Osteocyte (in vitro differentiated cells): ENCODE results near the gene C11orf86. TPM values are rescaled to one million over a fixed set of nuclear protein-coding genes. Genes with fewer than 3 reads are reported as not detected.

Experiments
- DNase-seq: peaks from one replicate; pipeline ENCODE4 v3.0.0; 2021; ENCODE audit warnings: mixed read lengths; ENCODE audit not compliant: unreplicated experiment; ENCODE audit errors: extremely low spot score
- H3K27ac Mint-ChIP-seq: one replicate; pipeline ENCODE4 v1.8.0; 2021; ENCODE audit warnings: mild to moderate bottlenecking, mixed read lengths; ENCODE audit not compliant: unreplicated experiment
- H3K27me3 Mint-ChIP-seq: one replicate; pipeline ENCODE4 v1.8.0; 2021; ENCODE audit warnings: mixed read lengths; ENCODE audit not compliant: unreplicated experiment
- H3K36me3 Mint-ChIP-seq: one replicate; pipeline ENCODE4 v1.8.0; 2021; ENCODE audit warnings: mixed read lengths; ENCODE audit not compliant: unreplicated experiment
- H3K4me1 Mint-ChIP-seq: one replicate; pipeline ENCODE4 v1.8.0; 2021; ENCODE audit warnings: mixed read lengths; ENCODE audit not compliant: unreplicated experiment
- H3K4me3 Mint-ChIP-seq: one replicate; pipeline ENCODE4 v1.8.0; 2021; ENCODE audit warnings: mild to moderate bottlenecking, moderate library complexity, mixed read lengths; ENCODE audit not compliant: unreplicated experiment
- H3K9me3 Mint-ChIP-seq: one replicate; pipeline ENCODE4 v1.8.0; 2021; ENCODE audit warnings: mixed read lengths; ENCODE audit not compliant: unreplicated experiment
- total RNA-seq: library from RNA; stranded (reverse); gene quantifications from 2 replicates; pipeline ENCODE4 v1.2.1, GENCODE V29; 2021
- TF ChIP-seq, protein P1 (sequence below): fragments of 200-600 bp; sonication (generic); IDR thresholded peaks from 2 replicates; pipeline ENCODE4 v1.5.0; 2021; ENCODE audit warnings: antibody characterized with exemption, mild to moderate bottlenecking, moderate library complexity

Gene C11orf86
- total RNA-seq, 1 donor from 2014 or later = not detected

DNA sequence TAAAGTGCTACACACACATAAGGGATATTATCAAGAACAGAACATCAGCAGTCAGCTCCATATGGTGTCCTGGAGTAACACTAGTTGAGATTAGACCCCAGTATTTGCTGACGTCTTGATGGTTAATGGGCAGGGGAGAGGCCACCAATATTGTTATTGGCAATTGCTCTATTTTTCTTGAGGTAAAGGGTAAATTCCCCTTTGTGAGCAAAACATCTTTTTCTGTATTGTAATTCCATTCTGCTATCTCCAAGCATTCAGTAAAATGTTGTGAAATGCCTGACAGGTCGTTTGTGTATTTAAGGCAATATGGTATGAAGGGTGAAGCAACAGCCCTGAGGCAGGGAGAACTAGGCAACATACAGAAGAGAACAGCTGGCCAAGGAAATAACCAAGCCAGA is 38.8 kb upstream of the C11orf86 start:
- peak overlapping the region; percentile 92 for H3K27ac Mint-ChIP-seq
- DNase-seq = no peak
- no peaks in the 10 kb centered on the region for H3K36me3 Mint-ChIP-seq

DNA sequence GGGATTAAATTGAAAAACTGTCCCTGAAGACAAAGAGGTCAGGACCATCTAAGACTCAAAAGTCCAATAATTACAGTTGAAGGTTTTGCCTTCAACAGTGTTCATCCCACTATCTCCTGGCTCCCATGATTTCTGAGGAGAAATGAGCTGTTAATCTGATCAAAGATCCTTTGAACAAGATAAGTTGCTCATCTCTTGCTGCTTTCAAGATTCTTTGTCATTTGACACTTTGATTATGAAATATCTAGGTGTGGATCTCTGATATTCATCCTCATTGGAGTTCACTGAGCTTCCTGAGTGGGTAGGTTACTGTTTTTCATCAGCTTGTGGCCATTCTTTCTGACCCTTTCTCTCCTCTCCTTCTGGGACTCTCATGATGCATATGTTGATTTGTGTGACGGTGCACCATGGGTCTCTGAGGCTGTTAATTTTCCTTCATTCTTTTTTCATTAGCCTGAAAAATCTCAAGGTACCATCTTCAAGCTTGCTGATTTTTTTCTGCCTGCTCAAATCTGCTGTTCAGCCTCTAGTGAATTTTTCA is 37.8 kb upstream of the C11orf86 start:
- no peaks in the 10 kb centered on the region for H3K36me3 Mint-ChIP-seq
- no peak overlapping the region for H3K4me3 Mint-ChIP-seq
- peaks cover 48% of the 10 kb centered on the region for H3K4me1 Mint-ChIP-seq
- no peaks in the 10 kb centered on the region for H3K27me3 Mint-ChIP-seq
- TF ChIP-seq, protein P1, sequence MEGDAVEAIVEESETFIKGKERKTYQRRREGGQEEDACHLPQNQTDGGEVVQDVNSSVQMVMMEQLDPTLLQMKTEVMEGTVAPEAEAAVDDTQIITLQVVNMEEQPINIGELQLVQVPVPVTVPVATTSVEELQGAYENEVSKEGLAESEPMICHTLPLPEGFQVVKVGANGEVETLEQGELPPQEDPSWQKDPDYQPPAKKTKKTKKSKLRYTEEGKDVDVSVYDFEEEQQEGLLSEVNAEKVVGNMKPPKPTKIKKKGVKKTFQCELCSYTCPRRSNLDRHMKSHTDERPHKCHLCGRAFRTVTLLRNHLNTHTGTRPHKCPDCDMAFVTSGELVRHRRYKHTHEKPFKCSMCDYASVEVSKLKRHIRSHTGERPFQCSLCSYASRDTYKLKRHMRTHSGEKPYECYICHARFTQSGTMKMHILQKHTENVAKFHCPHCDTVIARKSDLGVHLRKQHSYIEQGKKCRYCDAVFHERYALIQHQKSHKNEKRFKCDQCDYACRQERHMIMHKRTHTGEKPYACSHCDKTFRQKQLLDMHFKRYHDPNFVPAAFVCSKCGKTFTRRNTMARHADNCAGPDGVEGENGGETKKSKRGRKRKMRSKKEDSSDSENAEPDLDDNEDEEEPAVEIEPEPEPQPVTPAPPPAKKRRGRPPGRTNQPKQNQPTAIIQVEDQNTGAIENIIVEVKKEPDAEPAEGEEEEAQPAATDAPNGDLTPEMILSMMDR = no peak
- no peak for DNase-seq
- peaks cover 4% of the 10 kb centered on the region for H3K9me3 Mint-ChIP-seq
- H3K27ac Mint-ChIP-seq = peak overlapping the region; percentile 48

More for the DNA sequence above, 38.8 kb upstream of the C11orf86 start:
- H3K4me3 Mint-ChIP-seq = no peak overlapping the region
- H3K4me1 Mint-ChIP-seq = peaks cover 52% of the 10 kb centered on the region
- peaks cover 4% of the 10 kb centered on the region for H3K9me3 Mint-ChIP-seq
- TF ChIP-seq, protein P1 = no peak
- no peaks in the 10 kb centered on the region for H3K27me3 Mint-ChIP-seq

DNA sequence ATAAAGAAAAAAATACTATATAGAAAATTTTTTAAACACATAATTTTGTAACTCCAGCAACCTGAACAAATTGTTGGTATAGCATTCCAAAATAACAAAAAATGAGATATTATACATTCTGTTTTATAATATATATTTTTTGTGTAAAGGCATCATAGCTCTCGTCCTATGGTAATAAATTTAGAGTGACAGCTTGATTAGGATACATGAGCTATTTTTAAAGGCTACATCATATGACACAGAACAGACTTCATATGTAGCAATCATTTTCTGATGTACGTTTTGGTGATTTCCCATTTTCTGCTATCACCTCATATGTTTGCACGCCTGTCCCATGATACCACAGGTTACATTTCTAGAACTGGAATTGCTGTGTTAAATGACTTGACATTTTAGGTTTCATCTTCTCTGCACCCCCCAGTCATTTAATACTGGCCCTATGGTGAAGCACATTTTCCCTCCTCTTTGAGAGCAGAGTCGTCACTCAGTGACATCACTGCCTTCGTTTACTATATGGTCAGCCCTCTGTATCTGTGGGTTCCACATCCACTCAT is 36.4 kb upstream of the C11orf86 start:
- H3K36me3 Mint-ChIP-seq = peaks cover 3% of the 10 kb centered on the region
- peaks cover 4% of the 10 kb centered on the region for H3K9me3 Mint-ChIP-seq
- TF ChIP-seq, protein P1 = no peak
- peaks cover 34% of the 10 kb centered on the region for H3K4me1 Mint-ChIP-seq
- DNase-seq = no peak
- H3K27ac Mint-ChIP-seq = no peak overlapping the region
- H3K4me3 Mint-ChIP-seq = no peak overlapping the region
- H3K27me3 Mint-ChIP-seq = no peaks in the 10 kb centered on the region

DNA sequence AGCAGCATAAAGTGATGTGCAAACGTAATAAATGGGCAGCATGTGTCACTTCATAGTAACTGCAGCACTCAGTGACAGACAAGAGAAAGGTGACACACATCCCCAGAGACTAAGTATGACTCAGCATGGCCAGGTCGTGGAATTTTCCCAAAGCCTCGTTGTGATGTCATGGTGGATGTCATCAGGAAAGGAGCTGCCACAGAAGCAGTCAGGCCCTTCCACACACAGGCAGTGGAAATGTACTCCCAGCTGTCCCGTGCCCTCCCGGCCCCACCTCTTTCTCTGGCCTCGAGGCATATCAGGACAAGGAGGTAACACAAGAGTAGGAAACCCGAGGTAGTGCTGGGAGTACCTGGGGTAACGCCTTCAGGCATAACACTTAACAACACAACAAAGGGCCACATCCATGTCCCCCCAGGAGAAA is 25.0 kb upstream of the C11orf86 start:
- H3K27ac Mint-ChIP-seq = peak overlapping the region; percentile 10
- TF ChIP-seq, protein P1 = no peak

DNA sequence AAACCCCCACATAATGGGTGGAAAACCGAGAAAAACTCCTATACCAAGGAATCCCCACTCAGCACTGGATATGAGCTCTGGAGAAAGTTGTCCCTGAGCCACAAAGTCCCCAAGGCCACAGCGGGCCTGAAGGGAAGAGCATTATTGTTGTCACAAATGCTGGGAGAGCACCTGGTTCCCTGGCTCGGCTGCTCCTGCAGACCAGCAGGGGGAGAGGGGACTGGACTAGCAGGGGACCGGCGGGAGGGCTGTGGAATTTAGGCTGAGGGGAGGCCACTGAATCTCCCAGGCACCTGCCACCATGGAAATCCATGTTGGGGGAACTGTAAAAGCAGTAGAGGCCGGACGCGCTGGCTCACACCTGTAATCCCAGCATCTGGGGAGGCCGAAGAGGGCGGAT is 24.0 kb upstream of the C11orf86 start:
- H3K27me3 Mint-ChIP-seq = no peaks in the 10 kb centered on the region
- TF ChIP-seq, protein P1 = peak; percentile 8
- H3K4me1 Mint-ChIP-seq = peaks cover 42% of the 10 kb centered on the region
- peak overlapping the region; percentile 74 for H3K27ac Mint-ChIP-seq
- peaks cover 9% of the 10 kb centered on the region for H3K36me3 Mint-ChIP-seq
- H3K9me3 Mint-ChIP-seq = no peaks in the 10 kb centered on the region
- H3K4me3 Mint-ChIP-seq = no peak overlapping the region
- DNase-seq = no peak

More for the DNA sequence above, 25.0 kb upstream of the C11orf86 start:
- Mint-ChIP-seq H3K36me3 (peaks cover 8% of the 10 kb centered on the region), H3K4me3 (no peak overlapping the region), H3K27me3 (no peaks in the 10 kb centered on the region), H3K4me1 (peaks cover 37% of the 10 kb centered on the region), H3K9me3 (no peaks in the 10 kb centered on the region)
- no peak for DNase-seq
